ENCODE data around the gene AGFG2. TPM values are rescaled to one million over a fixed set of nuclear protein-coding genes. Genes with fewer than 3 reads are reported as not detected.

The AGFG2 gene
- total RNA-seq, 1 donor = 9.4 TPM

- Histone ChIP-seq H3K36me3 (ENCODE audit: insufficient read depth, low read length) (no peaks in the 10 kb centered on the region), H2AFZ (ENCODE audit: low read length) (peak overlapping the region; percentile 41), H3K27me3 (ENCODE audit: insufficient read depth, low read length) (peaks cover 2% of the 10 kb centered on the region), H3K9me3 (ENCODE audit: low read depth, low read length) (no peaks in the 10 kb centered on the region), H3K27ac (ENCODE audit: low read depth, low read length) (no peak overlapping the region), H3K4me3 (ENCODE audit: insufficient read depth, low read length) (peak overlapping the region; percentile 63), H3K4me2 (ENCODE audit: insufficient read depth, low read length) (peak overlapping the region; percentile 75), H4K20me1 (ENCODE audit: insufficient read depth, low read length) (peaks cover 4% of the 10 kb centered on the region), H3K4me1 (ENCODE audit: insufficient read depth, low read length) (peaks cover 8% of the 10 kb centered on the region), H3K79me2 (ENCODE audit: insufficient read depth, low read length) (no peaks in the 10 kb centered on the region)
- peak; percentile 88 for DNase-seq (ENCODE audit: insufficient read length, low spot score, missing footprints)
- TF ChIP-seq, protein P1, sequence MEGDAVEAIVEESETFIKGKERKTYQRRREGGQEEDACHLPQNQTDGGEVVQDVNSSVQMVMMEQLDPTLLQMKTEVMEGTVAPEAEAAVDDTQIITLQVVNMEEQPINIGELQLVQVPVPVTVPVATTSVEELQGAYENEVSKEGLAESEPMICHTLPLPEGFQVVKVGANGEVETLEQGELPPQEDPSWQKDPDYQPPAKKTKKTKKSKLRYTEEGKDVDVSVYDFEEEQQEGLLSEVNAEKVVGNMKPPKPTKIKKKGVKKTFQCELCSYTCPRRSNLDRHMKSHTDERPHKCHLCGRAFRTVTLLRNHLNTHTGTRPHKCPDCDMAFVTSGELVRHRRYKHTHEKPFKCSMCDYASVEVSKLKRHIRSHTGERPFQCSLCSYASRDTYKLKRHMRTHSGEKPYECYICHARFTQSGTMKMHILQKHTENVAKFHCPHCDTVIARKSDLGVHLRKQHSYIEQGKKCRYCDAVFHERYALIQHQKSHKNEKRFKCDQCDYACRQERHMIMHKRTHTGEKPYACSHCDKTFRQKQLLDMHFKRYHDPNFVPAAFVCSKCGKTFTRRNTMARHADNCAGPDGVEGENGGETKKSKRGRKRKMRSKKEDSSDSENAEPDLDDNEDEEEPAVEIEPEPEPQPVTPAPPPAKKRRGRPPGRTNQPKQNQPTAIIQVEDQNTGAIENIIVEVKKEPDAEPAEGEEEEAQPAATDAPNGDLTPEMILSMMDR (IDR thresholded peaks at IDR 0.05; ENCODE audit: extremely low read depth, low read depth, low read length) = peak; percentile 24
These were observed 30.2 kb downstream of the AGFG2 start for GRCh38 chr7:100568896-100569844.

DNA sequence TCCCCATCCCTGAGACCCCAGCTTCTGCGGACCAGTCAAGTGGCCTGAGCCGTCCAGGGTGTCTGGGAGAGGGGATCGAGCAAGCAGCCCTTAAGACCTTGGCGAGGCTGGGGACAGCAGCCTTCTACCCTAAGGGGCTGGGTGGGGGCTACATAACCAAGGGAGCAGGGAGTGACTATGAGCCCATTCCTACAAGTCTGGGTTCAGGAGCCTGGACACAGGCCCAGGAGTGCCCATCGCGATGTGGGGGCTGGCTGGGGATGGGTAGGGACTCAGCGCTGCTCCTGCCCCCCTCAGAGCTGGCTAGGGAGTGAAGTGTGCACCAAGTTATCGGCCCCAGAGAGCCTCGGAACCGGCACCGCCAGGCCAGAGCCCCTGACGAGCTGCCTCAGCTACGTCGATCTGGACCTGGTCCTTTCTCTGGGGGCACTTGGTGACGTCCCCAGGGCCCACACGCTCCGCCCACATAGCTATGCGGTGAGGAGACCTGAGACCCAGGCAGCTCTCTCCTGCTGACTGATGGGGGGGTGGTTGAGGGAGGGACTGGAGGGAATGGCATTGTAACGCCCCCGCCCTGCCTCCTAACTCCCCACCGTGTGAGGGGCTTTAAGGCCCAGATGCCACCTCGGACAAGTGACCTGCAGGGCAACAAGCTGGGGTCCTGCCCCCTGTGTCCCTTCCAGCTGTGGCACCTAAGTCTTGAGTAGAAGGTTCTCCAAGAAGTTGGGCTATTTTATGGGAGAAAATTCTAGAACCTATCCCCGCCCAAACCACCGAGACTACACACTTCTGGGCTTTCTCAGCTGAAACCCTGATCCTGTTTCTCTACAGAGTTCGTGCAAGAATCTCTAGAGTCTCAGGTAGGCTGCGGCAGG, 32.2 kb downstream of the AGFG2 start:
- Histone ChIP-seq H3K27me3 (ENCODE audit: insufficient read depth, low read length) (peaks cover 2% of the 10 kb centered on the region), H2AFZ (ENCODE audit: low read length) (no peak overlapping the region), H3K9me3 (ENCODE audit: low read depth, low read length) (no peaks in the 10 kb centered on the region), H3K27ac (ENCODE audit: low read depth, low read length) (no peak overlapping the region), H3K4me2 (ENCODE audit: insufficient read depth, low read length) (no peak overlapping the region), H3K4me3 (ENCODE audit: insufficient read depth, low read length) (no peak overlapping the region), H3K36me3 (ENCODE audit: insufficient read depth, low read length) (peaks cover 8% of the 10 kb centered on the region), H3K4me1 (ENCODE audit: insufficient read depth, low read length) (peaks cover 8% of the 10 kb centered on the region), H3K79me2 (ENCODE audit: insufficient read depth, low read length) (no peaks in the 10 kb centered on the region), H4K20me1 (ENCODE audit: insufficient read depth, low read length) (peaks cover 4% of the 10 kb centered on the region)
- TF ChIP-seq, protein P1 (IDR thresholded peaks at IDR 0.05; ENCODE audit: extremely low read depth, low read depth, low read length) = no peak
- DNase-seq (ENCODE audit: insufficient read length, low spot score, missing footprints) = peak; percentile 78

DNA sequence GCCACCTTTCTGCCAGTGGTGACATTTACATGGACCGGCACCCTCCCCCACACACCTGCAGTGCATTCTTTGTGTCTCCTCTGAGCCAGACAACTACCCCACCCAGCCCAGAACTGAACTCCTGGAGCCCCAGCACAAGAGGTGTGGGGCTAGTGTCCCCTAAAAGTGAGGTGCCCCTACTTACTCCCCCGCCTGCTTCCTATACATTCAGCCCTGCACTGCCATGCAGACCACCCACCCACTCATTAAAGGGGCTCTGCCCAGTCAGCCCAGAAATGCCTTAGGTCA, 32.8 kb downstream of the AGFG2 start:
- H3K4me2 ChIP-seq (ENCODE audit: insufficient read depth, low read length) = no peak overlapping the region
- no peak overlapping the region for H2AFZ ChIP-seq (ENCODE audit: low read length)
- H3K9me3 ChIP-seq (ENCODE audit: low read depth, low read length) = no peaks in the 10 kb centered on the region
- peak; percentile 72 for DNase-seq (ENCODE audit: insufficient read length, low spot score, missing footprints)
- H3K4me3 ChIP-seq (ENCODE audit: insufficient read depth, low read length) = no peak overlapping the region
- H3K79me2 ChIP-seq (ENCODE audit: insufficient read depth, low read length) = no peaks in the 10 kb centered on the region
- H3K27ac ChIP-seq (ENCODE audit: low read depth, low read length) = no peak overlapping the region
- H3K36me3 ChIP-seq (ENCODE audit: insufficient read depth, low read length) = peaks cover 8% of the 10 kb centered on the region
- TF ChIP-seq, protein P1 (IDR thresholded peaks at IDR 0.05; ENCODE audit: extremely low read depth, low read depth, low read length) = no peak
- H4K20me1 ChIP-seq (ENCODE audit: insufficient read depth, low read length) = peaks cover 4% of the 10 kb centered on the region
- H3K4me1 ChIP-seq (ENCODE audit: insufficient read depth, low read length) = peaks cover 8% of the 10 kb centered on the region
- H3K27me3 ChIP-seq (ENCODE audit: insufficient read depth, low read length) = peaks cover 2% of the 10 kb centered on the region
